Mononuclear cell (primary cell): ENCODE results near the gene PKLR. TPM values are rescaled to one million over a fixed set of nuclear protein-coding genes. Genes with fewer than 3 reads are reported as not detected.
"Not testable (repeated sequence)": the region's sequence is repeated elsewhere in the genome, so short reads cannot be mapped to it uniquely, and the experiment has no call there.

Source experiments
- H3K27me3 ChIP-seq: 2 replicates; pipeline ENCODE4 v1.6.0; 2011; ENCODE audit warnings: low read length, control low read depth; ENCODE audit not compliant: insufficient read depth
- H3K4me1 ChIP-seq: 2 replicates; pipeline ENCODE4 v1.5.1; 2011; ENCODE audit warnings: mild to moderate bottlenecking, low read length, control low read depth; ENCODE audit not compliant: insufficient read depth
- H3K4me3 ChIP-seq: 2 replicates; pipeline ENCODE4 v1.5.1; 2011; ENCODE audit warnings: mild to moderate bottlenecking, low read length, moderate library complexity
- H3K9me3 ChIP-seq: 2 replicates; pipeline ENCODE4 v1.5.1; 2011; ENCODE audit warnings: low read depth, mild to moderate bottlenecking, control low read depth, low read length
- total RNA-seq: library from RNA; depleted of rRNA; stranded (reverse); fragments of >200 nt; gene quantifications from one replicate; pipeline ENCODE4 v1.2.3, GENCODE V29; 2012

The PKLR gene
- total RNA-seq, result not detected

DNA sequence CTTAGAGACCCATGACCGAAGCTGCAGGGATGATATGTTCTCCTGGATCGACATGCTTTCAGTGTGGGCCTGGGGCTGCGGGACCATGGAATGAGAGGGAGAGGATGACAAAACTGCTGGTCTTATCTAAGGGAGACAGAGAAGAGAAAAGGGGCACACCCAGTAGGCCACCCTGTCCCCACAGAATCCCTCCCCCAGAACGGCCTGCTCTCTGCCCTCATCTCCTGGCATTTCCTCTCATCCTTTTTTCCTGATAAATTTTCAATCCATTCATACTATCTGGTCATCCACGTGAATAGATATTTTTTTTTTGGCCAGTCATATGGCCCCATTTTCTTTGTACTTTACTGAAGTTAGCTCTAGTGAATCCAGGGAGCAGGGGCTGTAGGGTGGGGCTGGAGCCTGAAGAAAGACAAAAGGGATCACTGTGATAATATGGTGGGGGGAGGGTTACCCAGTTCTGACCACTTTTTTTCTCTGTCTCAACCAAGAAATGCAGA, at the start of gene PKLR:
PKLR (minus strand) TSS at position 97 of the 500 bp plus-strand sequence; CDS start at position 54, 43 bp downstream.
- peaks cover 2% of the 10 kb centered on the region for H3K27me3 ChIP-seq
- no peaks in the 10 kb centered on the region for H3K9me3 ChIP-seq
- no peak within 1 kb of the TSS for H3K4me3 ChIP-seq
- no peaks in the 10 kb centered on the region for H3K4me1 ChIP-seq

DNA sequence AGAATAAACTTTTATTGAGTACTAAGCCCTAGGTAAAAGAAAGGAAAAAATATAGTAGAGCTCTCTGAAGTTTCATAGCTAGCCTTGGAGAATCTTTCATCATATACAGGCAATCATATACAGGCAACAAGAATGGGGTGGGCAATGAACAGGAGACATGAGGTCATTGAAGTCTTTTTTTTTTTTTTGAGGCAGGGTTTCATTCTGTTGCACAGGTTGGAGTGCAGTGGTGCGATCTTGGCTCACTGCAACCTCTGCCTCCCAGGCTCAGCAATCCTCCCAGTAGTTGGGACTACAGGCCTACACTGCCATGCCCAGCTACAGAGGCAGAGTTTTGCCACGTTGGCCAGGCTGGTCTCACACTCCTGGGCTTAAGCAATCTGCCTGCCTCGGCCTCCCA, 41.6 kb upstream of the PKLR start:
- H3K9me3 ChIP-seq, result no peaks in the 10 kb centered on the region
- H3K27me3 ChIP-seq, result no peaks in the 10 kb centered on the region
- H3K4me3 ChIP-seq, result no peak overlapping the region
- no peaks in the 10 kb centered on the region for H3K4me1 ChIP-seq

DNA sequence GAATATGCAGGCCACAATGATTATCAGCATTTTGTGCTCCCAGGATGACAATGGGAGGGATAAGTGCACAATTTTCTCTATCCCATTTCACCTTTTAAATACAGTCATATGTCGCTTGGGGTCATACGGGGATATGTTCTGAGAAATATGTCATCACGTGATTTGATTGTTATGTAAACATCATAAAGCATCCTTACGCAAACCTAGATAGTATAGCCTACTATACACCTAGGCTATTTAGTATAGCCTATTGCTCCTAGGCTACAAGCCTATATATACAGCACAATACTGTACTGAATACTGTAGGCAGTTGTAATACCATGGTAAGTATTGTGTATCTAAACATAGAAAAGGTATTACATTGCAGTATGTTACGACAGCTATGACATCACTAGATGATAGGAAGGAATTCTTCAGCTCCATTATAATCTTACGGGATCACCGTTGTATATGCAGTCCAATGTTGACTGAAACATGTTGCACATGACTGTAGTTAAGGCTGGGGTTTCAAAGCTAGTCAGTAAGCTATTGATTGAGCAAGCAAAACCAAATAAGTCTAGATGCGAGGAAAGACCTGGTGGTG, 38.4 kb upstream of the PKLR start:
- Histone ChIP-seq H3K9me3 (no peaks in the 10 kb centered on the region), H3K4me1 (no peaks in the 10 kb centered on the region), H3K27me3 (no peaks in the 10 kb centered on the region), H3K4me3 (no peak overlapping the region)

DNA sequence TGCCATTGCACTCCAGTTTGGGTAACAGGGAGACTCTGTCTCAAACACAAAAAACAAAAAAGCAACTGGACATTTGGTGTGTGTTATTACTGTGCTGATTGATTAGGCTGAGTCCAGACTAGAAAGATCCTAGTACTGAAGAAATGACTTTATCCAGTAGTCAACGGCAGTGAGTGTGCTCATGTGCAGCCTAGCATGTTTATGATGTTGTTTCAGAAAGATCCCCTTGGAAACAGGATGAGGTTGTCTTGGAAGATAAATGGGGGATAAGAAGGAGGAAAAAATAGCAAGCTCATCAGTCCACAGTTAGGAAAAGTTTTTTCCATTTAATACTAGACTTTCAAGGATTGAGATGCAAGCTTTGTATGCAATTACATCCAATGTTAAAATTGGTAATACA, 33.7 kb upstream of the PKLR start:
- Histone ChIP-seq H3K4me3 (no peak overlapping the region), H3K27me3 (no peaks in the 10 kb centered on the region), H3K4me1 (no peaks in the 10 kb centered on the region), H3K9me3 (no peaks in the 10 kb centered on the region)

DNA sequence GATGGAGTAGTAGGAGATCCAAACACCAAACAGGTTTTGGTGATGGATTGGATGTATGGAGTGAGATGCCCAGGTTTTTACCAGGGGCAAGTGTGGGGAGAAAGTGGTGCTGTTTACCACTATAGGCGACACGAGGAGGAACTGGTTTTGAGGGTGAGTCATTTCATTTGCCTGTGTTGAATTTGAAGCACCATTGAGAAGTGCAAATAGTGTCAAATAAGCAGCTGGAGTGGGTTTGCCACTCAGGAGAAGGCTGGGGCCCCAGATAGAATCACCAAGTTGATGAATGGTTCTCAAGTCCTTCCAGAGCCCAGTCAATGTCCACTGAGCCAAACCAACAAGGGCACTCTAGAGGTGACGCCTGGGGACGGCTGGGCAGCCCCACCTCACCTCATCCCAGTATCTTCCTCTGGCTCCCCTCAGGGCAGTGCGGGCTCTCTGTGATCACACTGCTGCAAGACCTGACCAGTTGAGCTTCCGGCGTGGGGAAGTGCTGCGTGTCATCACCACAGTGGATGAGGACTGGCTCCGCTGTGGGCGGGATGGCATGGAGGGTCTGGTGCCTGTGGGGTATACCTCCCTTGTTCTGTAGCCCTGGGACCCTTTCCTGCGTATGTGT, 28.9 kb upstream of the PKLR start:
- Histone ChIP-seq H3K9me3 (no peaks in the 10 kb centered on the region), H3K4me3 (no peak overlapping the region), H3K27me3 (no peaks in the 10 kb centered on the region), H3K4me1 (peaks cover 7% of the 10 kb centered on the region)

DNA sequence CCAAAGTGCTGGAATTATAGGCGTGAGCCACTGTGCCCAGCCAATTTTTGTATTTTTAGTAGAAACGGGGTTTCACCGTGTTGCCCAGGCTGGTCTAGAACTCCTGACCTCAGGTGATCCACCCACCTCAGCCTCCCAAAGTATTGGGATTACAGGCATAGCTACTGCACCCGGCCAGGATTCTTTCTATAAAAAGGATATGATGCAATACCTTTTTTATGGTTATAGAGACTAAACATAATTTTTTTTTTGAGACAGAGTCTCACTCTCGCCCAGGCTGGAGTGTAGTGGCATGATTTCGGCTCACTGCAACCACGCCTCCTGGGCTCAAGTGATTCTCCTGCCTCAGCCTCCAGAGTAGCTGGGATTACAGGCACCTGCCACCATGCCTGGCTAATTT, 27.6 kb upstream of the PKLR start:
- H3K27me3 ChIP-seq, H3K4me3 ChIP-seq, H3K9me3 ChIP-seq: not testable (repeated sequence)
- peaks cover 14% of the 10 kb centered on the region for H3K4me1 ChIP-seq

DNA sequence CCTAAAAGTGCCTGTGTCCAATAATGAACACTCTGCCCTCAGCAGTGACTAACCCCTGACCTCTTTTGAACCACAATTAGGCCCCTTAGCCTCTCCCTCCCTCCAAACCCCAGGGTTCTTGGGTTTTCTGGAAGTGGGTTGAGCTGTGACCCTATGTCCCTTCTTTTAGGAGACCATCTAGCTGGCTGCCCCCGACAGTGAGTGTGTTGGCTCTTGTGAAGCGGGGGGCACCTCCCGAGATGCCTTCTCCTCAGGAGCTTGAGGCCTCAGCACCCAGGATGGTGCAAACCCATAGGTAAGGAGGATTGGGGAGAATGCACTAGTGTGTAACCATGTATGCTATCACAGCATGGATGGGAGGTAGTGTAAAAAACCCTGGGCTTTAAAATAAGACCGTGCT, 26.7 kb upstream of the PKLR start:
- H3K4me1 ChIP-seq, result peaks cover 14% of the 10 kb centered on the region
- H3K4me3 ChIP-seq, result no peak overlapping the region
- H3K9me3 ChIP-seq, result no peaks in the 10 kb centered on the region
- no peaks in the 10 kb centered on the region for H3K27me3 ChIP-seq

DNA sequence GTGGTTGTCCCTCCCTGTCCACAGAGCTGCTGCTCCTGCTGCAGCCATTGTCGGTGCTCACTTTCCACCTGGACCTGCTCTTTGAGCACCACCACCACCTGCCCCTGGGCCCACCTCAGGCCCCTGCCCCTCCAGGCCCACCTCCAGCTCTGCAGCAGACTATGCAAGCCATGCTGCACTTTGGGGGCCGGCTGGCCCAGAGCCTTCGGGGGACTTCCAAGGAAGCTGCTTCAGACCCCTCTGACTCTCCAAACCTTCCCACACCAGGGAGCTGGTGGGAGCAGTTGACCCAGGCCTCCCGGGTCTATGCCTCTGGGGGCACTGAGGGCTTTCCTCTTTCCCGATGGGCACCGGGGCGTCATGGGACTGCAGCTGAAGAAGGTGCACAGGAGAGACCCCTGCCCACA, 25.4 kb upstream of the PKLR start:
- peaks cover 22% of the 10 kb centered on the region for H3K4me1 ChIP-seq
- no peak overlapping the region for H3K4me3 ChIP-seq
- H3K27me3 ChIP-seq, result no peaks in the 10 kb centered on the region
- H3K9me3 ChIP-seq, result no peaks in the 10 kb centered on the region

DNA sequence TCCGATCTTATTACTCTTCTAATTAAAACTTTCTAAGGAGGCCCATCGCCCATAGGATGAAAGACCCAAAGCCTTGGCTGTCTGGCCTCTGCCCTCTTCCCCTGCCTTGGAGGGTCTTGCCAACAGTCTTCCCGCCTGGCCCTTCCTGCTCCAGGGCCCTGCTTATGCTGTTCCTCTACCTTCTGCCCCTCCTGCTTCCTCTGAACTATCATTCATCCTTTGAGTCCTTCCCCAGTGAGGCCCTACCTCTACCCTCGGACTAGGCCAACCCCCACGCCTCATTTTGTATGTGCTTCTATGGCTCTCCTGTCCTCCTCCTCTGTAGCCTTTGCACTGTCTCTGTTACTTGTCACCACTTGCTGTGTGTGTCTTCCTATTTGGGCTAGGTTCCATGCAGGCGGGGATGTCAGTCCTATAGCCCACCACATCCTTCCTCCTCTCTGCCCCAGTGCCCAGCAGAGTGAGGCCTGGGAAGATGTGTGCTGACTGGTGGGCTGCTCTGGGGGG, 24.8 kb upstream of the PKLR start:
- Histone ChIP-seq H3K4me1 (peaks cover 28% of the 10 kb centered on the region), H3K9me3 (no peaks in the 10 kb centered on the region), H3K4me3 (no peak overlapping the region), H3K27me3 (no peaks in the 10 kb centered on the region)

DNA sequence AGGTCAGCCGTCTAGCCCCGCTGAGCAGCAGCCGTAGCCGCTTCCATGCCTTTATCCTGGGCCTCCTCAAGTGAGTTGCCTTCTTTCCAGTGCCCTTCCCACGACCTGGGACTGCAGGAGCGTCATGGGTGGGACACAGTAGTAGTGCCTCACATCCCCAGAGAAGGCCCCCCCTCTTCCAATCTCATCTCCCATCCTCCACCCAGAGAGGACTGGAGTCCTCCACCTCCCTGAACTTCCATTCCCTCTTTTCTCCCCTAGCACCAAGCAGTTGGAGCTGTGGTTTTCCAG, 24.3 kb upstream of the PKLR start:
- Histone ChIP-seq H3K27me3 (no peaks in the 10 kb centered on the region), H3K4me3 (no peak overlapping the region), H3K4me1 (peaks cover 33% of the 10 kb centered on the region), H3K9me3 (no peaks in the 10 kb centered on the region)

DNA sequence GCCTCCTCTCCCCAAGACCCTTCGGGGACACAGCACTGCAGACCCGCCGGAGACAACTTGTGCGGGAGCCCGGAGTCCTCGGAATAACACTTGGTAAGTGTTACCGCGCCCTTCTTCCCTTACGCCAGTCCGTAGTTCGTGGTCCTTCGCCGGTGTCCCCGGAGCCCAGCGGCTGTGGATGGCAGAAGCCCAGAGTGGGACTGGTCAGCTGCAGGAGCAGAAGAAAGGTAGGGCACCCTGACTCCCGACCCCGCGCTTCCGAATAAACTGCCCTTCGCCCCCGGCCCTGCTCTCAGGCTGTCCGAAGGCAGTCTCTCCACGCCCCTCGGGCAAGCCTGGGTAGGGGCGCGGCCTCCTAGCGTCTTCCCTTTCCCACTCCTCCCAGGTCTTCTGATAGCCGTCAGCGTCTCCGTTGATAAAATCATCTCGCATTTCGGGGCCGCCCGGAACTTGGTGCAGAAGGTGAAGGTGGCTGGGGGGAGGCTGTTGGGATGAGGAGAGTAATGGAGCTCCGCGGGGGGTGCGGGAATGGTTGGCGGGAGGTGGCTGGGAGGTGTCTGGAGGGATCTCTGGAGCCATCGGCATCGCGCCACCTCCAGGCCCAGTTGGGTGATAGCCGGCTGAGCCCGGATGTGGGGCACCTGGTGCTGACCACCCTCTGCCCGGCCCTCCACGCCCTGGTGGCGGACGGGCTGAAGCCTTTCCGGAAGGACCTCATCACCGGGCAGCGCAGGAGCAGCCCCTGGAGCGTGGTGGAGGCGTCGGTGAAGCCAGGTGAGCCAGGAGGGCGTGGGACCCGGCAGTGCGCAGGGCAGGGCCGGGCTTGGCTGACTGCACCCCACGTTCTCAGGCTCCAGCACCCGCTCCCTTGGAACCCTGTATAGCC, 23.7 kb upstream of the PKLR start:
- Histone ChIP-seq H3K4me3 (peak overlapping the region; percentile 88), H3K9me3 (no peaks in the 10 kb centered on the region), H3K27me3 (no peaks in the 10 kb centered on the region), H3K4me1 (peaks cover 39% of the 10 kb centered on the region)

DNA sequence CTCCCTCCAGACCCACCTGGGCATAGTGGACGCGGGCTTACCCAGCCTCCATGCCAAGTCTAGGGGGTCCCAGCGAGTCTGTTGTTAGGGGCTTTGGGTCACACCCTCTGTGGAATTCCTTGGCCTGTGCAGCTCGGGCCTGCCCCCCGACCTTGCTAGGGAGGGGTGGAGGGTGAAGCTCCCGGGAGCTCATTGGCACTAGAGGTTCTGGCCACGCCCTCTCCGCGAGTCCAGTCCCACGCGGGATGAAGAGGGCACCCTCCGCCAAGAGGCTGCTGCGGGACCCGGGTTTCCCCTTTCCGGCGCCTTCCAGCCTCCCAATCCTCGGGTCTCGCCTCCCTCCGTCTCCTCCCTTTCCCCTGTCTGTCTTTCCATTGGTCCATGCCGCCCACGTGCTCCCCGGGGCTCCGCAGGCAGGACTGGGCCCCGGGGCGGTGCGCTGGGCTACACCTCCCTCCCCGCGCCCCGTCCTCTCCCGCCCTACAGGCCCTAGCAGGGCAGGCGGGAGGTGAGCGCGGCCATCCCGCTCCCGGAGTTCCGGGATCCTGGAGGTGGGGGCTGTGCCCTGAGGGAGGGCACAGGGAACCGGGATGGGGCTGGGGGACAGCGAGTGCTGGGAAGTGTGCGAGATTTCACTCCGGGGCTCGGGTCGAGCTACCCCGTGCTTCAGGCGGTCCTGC, 22.9 kb upstream of the PKLR start:
- no peaks in the 10 kb centered on the region for H3K27me3 ChIP-seq
- peaks cover 47% of the 10 kb centered on the region for H3K4me1 ChIP-seq
- no peaks in the 10 kb centered on the region for H3K9me3 ChIP-seq
- peak overlapping the region; percentile 88 for H3K4me3 ChIP-seq

DNA sequence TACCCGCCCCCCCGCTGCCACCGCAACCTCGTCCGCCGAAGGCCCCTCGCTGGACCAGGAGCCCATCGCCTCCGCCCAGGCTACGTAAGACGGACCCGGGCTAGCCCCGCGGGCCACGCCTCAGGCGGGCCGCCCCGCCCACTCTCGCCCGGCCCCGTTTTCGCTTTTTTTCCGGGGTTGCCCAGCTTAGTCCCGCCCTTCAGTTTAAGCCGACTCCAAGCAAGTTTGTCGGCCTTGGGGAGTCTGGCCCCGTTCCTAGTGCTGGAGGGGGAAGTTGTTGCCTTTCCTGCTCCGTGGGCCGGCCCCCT, 22.4 kb upstream of the PKLR start:
- no peaks in the 10 kb centered on the region for H3K27me3 ChIP-seq
- peak overlapping the region; percentile 88 for H3K4me3 ChIP-seq
- peaks cover 47% of the 10 kb centered on the region for H3K4me1 ChIP-seq
- H3K9me3 ChIP-seq, result no peaks in the 10 kb centered on the region

DNA sequence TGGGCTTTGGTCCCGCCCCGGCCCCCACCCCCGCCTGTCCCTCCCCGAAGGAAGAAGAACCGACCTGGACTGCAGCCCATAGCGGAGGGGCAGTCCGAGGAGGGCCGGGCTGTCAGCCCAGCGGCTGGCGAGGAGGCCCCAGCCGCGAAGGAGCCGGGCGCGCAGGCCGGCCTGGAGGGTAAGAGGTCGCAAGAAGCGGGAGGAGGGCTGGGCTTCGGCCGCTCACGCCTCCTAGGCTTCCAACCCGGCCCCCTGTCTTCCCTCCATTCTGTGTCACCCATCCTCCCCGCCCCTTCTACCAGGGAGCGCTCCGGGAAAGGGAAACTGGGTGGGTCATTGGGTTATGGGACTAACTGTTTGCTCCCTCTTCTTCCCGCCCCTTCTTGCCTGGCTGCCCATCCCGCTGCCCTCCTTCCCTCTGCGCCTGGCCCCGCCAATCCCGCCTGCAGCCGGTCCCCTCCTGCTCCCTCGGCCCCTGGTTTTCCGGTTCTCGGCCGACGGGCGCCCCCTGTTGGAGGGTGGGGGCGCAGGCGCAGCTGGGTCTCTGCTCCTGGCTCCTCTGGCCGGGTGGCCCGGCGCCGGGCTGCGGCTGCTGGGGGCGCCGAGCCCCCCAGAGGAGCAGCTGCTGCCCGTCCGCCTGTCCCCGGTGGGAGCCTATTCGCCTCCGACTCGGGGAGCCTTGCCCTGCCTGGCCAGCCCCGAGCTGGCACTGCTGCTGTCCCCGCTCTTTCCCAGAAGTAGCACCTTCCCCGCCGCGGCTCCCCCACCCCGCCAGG, 21.9 kb upstream of the PKLR start:
- no peaks in the 10 kb centered on the region for H3K27me3 ChIP-seq
- no peaks in the 10 kb centered on the region for H3K9me3 ChIP-seq
- H3K4me3 ChIP-seq, result peak overlapping the region; percentile 88
- H3K4me1 ChIP-seq, result peaks cover 47% of the 10 kb centered on the region
